GM19372 (cell line): Measurements from ENCODE around the gene SPACA5.
"Not testable (repeated sequence)": the region's sequence is repeated elsewhere in the genome, so short reads cannot be mapped to it uniquely, and the experiment has no call there.

Experiments
- ATAC-seq: cut with Tn5 transposase; IDR thresholded peaks from one replicate; pipeline ENCODE4 v1.9.1; 2021; ENCODE audit warnings: mild to moderate bottlenecking, low read depth, moderate library complexity; ENCODE audit not compliant: unreplicated experiment

SPACA5 gene

GRCh38 chrX:48020472-48020871, 13.7 kb downstream of the SPACA5 start:
- ATAC-seq, result not testable (repeated sequence)

- ATAC-seq, result peak; percentile 69
Measured at GRCh38 chrX:48021026-48021900, 14.5 kb downstream of the SPACA5 start.

- ATAC-seq, result no peak
Measured at GRCh38 chrX:48022100-48022499, 15.3 kb downstream of the SPACA5 start.

- no peak for ATAC-seq
Measured at GRCh38 chrX:48022738-48023137, 15.9 kb downstream of the SPACA5 start.

GRCh38 chrX:48025561-48025960, 18.8 kb downstream of the SPACA5 start:
- ATAC-seq, result no peak

- ATAC-seq, result not testable (repeated sequence)
Measured at GRCh38 chrX:48027545-48027944, 20.8 kb downstream of the SPACA5 start.

- ATAC-seq, result no peak
Measured at GRCh38 chrX:48028091-48028490, 21.3 kb downstream of the SPACA5 start.

GRCh38 chrX:48030237-48030636, 23.4 kb downstream of the SPACA5 start:
- ATAC-seq, result no peak

GRCh38 chrX:48030641-48031173, 23.9 kb downstream of the SPACA5 start:
- ATAC-seq, result not testable (repeated sequence)

GRCh38 chrX:48035891-48036290, 29.1 kb downstream of the SPACA5 start:
- no peak for ATAC-seq

- ATAC-seq, result no peak
Measured at GRCh38 chrX:48043056-48043455, 36.3 kb downstream of the SPACA5 start.

GRCh38 chrX:48045410-48046311, 38.9 kb downstream of the SPACA5 start:
- no peak for ATAC-seq

GRCh38 chrX:48046846-48047245, 40.1 kb downstream of the SPACA5 start:
- no peak for ATAC-seq

- no peak for ATAC-seq
Measured at GRCh38 chrX:48058621-48059295, 52.0 kb downstream of the SPACA5 start.

GRCh38 chrX:48059296-48059639, 52.5 kb downstream of the SPACA5 start:
- ATAC-seq, result no peak
